GM18508 (cell line): ENCODE measurements around the gene LPAR2.

Source experiments
- ATAC-seq: cut with Tn5 transposase; IDR thresholded peaks from one replicate; pipeline ENCODE4 v1.9.1; 2021; ENCODE audit warnings: moderate number of reproducible peaks; ENCODE audit not compliant: insufficient read depth, unreplicated experiment

Gene LPAR2

DNA sequence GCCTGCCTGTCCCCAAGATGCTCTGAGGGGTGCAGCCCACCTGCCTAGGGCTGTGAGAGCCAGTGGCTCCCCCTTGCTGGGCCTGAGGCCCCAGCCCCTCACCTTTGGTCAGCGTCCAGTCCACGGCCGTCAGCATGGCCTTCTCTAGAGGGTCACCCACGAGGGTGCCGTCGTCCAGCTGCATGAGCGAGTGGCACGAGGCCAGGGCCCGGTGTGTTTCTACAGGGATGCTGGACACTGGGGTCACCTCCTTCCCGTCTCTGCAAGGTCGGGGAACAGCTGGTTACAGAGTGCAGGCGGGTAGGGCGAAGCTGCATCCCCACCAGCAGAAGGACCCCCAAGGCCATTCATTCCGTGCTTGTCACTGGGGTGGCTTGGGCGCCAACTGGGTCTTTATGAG lies 26.4 kb upstream of the LPAR2 start:
- no peak for ATAC-seq

- ATAC-seq, result no peak
These were observed 25.7 kb upstream of the LPAR2 start for GRCh38 chr19:19653597-19654147.

DNA sequence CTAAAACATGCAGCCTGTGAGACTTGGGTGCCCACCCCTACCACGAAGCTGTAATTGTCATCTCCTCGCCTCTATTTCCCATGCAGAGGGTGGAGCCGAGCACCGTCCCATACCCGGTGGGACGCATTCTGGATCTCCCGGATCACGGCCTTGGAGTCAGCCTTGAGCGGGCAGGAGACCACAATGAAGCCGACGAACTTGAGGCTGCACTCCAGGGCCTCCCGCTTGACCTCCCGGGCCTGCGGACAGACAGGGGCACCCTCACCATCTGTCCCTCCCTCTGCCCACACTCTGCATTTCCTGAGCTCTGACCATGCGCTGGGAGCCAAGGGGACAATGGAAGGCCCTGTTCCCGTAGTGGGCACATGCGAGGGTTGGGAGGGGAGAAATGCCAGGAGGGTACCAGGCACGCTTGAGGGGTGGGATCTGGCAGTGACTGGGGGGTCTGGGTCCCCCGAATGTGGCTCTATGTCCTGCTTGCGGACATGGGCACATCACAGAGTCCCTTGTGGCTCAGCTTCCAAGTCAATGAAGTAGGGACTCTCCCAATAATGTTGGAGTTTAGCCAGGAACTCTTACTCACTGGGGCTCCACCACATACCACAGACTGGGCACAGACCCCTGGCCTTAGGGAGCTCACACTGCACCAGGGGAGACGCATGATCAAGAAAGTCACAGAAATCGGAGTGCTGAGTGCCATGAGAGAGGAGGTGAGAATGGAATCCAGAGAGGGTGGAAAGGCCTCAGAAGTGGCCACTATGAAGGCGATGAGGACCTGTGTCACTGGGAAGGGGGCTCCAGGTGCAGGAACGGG lies 24.7 kb upstream of the LPAR2 start:
- no peak for ATAC-seq

DNA sequence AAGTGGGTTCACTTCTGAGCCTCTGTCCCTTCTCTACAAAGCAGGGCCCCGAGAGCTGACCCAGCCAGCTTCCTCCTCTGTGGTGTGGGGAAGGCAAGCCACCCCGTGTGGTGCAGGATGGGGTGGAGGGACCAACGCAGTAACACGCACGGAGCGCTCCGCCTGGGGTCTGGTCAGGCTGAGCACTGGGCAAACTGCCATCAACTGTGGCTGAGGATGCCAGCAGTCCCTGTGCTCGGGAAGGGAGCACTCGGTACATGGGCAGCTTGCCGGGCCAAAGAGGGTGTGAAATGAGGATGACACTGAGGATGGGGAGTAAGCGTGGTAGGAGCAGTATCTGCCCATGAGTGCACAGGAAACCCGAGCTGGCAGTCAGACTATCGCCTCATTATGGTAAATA lies 23.1 kb upstream of the LPAR2 start:
- no peak for ATAC-seq

DNA sequence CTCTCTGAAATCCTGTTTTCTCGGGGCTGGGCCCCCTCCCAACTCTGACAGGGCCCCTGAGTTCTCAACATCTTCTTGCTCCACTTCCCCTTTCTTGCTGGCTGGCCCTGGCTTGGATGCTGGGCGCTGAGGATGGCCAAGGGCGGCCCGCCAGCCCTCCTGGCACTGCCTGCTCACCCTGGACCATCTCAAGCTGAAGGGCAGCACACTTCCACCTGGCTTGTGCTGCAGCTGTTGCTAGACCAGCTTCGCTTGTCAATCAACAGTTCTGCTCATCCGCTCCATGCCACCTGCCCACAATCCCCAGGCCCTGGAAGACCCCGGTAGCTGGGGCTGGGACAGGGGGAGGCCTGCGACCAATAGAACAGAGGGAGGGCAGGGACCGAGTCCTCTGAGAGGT lies 22.3 kb upstream of the LPAR2 start:
- ATAC-seq, result no peak

DNA sequence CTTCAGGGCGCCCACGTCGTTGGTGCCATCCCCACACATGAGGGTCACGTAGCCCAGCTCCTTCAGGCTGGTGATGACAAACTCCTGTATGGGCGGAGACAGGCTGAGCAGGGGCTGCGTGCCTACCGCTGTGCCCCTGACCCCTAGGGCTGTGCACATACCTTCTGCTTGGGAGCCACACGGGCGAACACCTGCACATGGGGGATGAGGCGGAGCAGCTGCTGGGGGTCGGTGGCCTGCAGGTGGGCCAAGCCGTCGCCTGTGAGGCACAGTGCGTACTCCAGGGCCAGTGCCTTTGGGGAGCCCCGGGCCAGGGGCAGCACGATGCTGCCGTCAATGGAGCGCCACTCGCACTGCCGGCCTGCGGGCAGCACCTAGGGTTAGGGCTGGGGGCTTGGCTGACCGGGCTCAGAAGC lies 21.6 kb upstream of the LPAR2 start:
- no peak for ATAC-seq

GRCh38 chr19:19649155-19649554 lies 21.1 kb upstream of the LPAR2 start:
- no peak for ATAC-seq

GRCh38 chr19:19647037-19647835 lies 19.2 kb upstream of the LPAR2 start:
- no peak for ATAC-seq

- no peak for ATAC-seq
These were observed 17.3 kb upstream of the LPAR2 start for GRCh38 chr19:19645233-19645870.

GRCh38 chr19:19644054-19644388 lies 16.0 kb upstream of the LPAR2 start:
- no peak for ATAC-seq

DNA sequence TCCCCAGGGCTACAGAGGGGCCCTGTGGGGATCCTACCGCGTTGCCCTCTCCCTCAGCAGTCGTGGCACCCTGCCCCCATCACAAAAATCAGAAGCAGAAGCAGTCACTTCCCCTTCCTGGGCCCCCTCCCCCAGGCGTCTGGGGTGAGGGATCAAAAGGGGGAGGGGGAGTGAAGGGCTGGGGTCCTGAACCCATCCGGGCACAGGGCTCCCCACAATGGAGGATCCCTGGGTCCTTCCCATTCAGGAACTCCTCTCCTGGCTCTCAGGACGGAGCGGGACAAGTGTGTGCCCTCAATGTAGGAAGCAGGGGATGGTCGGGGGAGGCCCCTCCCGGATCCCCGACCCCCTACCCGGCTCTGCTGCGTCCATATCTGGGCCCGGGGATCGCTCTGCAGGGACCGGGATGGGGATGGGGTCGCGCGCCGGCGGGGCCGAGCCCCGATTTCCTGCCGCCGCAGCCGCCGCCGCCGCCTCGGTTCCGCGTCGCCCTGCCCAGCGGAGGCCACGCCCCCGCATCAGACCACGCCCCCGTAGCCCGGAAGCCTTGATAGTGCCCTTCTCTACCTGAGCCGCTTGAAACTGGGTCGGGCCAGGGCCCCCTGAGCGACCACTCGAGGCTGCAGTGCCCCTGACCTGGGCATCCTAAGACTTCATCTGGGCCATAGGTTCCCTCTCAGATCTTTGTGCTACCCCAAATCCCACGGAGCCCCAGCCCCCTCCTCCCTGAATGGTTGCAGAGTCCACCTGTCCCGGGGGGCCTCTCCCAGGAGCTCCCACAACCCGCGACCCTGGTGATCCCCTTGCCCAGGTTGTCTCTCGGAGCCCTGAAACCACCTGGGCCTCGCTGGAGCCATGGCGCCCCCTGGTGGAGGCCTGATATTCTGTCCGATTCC lies 15.4 kb upstream of the LPAR2 start, which contains the start of gene GMIP:
GMIP (minus strand) TSS at position 500 of the 896 bp plus-strand sequence; CDS start at position 372, 128 bp downstream.
- no peak for ATAC-seq

GRCh38 chr19:19642506-19643157 lies 14.6 kb upstream of the LPAR2 start:
- ATAC-seq, result no peak

- ATAC-seq, result no peak
These were observed 9.7 kb upstream of the LPAR2 start for GRCh38 chr19:19637523-19638251.

- no peak for ATAC-seq
These were observed 9.1 kb upstream of the LPAR2 start for GRCh38 chr19:19637186-19637522.

DNA sequence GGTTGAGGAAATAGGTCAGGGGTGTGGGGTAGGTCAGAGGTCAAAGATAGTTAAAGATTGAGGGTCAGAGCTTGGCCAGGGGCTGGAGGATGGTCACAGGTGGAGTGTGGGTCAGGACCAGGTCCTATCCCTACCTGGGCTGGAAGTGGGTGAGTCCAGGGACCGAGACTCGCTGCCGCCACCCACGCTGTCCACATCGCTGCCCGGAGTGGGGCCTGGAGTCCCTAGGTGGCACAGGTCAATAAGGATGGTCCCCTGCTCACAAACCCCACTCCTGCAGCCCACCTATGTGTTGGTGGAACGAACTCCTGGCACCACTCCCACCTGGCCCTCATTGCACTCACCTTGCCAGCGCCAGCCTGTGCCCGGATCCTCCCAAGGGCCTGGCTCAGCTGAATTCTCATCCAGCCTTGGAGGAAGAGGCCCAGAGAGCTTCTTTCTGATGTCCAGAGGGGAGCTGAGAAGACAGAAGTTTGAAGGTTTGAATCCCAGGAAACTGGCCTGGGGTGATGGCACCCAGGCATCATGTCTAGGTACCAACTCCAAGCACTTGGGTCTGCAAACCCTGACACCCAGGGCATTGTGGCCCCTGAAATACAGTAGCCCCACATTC lies 8.7 kb upstream of the LPAR2 start:
- no peak for ATAC-seq

GRCh38 chr19:19635313-19635702 lies 7.3 kb upstream of the LPAR2 start:
- ATAC-seq, result no peak

GRCh38 chr19:19634516-19635312 lies 6.7 kb upstream of the LPAR2 start:
- ATAC-seq, result no peak
